GM21717 (cell line): ENCODE data around the gene TMEM231.
"Not testable (repeated sequence)": the region's sequence is repeated elsewhere in the genome, so short reads cannot be mapped to it uniquely, and the experiment has no call there.

ENCODE experiments used
- ATAC-seq: cut with Tn5 transposase; IDR thresholded peaks from one replicate; pipeline ENCODE4 v1.9.1; 2021; ENCODE audit warnings: mild to moderate bottlenecking, moderate library complexity; ENCODE audit not compliant: unreplicated experiment

TMEM231 gene

DNA sequence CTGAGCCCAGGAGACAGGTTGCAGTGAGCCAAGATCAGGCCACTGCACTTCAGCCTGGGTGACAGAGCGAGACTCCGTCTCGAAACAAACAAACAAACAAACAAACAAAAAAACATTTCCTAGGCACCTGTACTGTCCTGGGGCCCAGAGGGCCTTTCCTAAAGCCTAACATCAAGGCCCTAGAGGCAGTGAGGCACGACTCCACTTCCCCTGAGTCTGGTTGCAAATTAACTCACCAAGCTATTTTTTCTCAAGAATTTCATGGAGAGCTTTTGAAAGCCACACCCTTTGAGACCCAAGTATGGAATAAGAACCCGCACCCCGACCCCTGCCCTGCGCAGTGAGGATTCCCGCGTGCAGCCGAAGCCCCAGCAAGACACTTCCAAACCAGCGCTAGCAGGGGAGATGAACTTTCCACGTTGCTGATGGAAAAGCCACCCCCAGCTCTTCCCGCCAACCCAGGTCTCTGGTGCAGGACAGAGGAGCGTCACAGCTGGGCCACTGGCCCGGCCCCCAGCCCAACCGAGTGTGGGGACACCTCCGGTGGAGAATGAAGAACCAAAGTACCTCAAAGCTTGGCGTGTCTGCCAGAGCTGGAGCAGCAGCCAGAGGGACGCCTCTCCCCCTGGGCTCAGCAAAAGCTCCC is 21.4 kb downstream of the TMEM231 start:
- ATAC-seq, result no peak

DNA sequence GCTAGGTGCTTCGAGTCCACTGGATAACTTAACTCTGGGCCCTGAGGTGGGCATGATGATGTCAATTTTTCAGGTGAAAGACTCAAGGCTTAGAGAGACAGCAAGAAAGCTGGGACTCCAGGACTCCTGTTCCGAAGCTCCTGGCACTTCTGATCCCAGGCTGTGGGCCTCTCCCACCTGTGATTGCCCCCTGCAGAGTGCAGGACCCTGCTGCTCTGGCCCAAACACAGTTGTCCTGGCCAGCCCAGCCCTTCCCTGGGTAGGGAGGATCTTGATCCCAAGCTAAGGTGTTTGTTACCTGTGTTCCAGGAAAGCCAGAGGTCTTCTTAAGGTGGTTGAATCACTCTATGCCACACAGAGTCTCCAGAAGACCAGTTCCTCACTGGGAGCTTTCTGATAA is 23.3 kb downstream of the TMEM231 start:
- no peak for ATAC-seq

DNA sequence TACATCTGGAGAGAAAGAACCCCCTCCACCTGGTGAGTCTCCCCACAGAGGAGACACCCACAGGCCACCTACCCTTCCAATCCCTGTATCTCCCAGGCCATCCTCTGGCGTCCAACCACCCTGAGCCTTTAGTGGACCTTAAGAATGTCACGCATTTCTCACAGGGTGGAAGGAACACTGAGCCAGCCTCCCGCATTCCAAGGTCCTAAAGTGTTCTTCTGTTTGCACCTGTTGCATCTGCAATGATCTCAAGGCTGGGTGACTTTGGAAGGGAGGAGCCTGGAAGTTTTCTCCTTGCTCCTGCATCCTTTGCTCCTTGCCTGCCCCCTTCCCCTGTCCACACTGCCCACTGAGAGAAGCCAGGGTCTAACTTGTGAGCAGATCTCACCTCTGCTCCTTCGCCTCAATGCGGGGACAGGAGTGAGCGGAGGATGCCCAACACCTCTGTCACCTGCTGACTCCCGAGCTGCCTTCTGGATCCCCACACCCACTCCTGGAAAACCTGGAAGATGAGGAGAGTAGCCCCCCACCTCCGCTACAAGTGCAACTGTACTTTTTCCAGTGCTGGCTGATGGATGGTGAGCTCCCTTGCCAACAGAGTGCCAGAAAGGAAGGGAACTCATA is 23.8 kb downstream of the TMEM231 start:
- ATAC-seq, result no peak

DNA sequence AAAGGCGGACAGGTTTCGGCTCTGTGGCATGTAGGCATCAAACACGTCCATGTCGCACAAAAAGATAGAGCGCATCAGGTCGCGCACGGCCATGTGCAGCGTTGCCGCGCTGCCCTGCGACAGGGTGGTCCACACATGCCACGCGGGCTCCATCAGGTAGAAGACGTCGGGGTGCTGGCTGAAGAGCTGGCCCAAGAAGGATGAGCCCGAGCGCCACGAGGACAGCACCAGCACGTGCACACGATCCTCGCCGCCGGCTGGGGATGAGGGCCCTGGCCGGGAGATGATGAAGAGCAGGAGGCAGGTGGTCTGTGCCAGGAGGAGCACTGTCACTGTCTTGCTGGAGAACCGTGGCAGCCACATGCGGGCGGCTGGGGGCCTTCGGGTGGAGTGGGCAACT is 26.1 kb downstream of the TMEM231 start:
- no peak for ATAC-seq

DNA sequence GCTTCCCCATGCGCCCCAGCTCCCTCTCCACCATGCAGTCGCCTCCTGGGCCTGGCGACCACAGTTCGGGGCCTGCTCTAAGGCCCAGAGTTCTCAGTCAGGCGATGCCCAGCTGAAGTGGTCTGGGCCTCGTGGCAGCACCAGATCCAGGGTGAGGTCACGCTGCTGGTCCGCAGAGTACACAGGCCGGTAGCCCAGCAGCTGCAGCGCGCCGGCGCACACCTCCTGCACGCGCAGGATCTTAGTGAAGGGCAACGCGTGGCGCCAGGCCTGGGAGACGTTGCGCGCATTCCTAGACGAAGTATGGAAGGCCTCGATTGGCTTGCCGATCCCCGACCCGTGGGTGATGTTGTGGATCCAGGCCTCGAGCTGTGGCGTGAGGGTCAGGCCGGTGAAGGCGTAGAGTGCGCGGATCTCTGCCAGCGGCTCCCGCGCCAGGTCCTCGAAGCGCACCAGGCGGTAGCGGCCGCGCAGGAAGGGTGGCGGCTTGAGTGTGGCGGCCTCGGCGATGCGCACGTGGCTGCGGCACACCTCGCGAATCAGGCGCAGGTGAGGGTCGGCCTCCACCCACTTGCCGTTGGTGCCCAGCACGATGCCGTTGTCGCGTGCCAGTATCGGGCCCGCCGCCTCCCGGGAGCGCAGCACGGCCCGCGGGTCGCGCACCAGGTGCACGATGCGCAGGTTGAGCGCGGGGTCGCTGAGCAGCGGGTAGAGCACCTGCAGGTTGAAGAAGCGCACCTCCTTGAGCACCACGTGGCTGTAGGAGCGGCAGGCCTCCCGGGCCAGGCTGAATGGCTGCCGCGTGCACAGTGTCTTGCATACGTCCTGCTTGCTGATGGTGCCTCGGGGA is 26.8 kb downstream of the TMEM231 start:
- no peak for ATAC-seq

DNA sequence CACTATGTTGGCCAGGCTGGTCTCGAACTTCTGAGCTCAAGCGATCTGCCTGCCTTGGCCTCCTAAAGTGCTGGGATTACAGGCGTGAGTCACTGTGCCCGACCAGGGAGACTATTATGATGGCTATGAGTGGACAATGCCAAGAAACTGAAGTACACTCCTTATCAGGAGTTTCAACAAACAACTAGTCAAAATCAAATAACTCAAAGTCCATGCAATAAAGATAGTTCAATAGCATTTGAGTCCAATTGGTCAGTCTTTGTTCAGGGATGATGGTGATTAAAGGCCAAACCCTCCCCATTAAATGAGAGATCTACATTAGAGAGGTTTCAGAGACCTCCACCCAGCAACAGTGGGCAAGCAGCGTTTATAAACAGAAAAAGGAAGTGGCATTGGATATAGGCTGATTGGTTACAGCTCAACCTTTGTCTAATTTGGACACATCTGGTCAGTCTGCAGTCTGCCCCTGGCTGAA is 28.2 kb downstream of the TMEM231 start:
- no peak for ATAC-seq

DNA sequence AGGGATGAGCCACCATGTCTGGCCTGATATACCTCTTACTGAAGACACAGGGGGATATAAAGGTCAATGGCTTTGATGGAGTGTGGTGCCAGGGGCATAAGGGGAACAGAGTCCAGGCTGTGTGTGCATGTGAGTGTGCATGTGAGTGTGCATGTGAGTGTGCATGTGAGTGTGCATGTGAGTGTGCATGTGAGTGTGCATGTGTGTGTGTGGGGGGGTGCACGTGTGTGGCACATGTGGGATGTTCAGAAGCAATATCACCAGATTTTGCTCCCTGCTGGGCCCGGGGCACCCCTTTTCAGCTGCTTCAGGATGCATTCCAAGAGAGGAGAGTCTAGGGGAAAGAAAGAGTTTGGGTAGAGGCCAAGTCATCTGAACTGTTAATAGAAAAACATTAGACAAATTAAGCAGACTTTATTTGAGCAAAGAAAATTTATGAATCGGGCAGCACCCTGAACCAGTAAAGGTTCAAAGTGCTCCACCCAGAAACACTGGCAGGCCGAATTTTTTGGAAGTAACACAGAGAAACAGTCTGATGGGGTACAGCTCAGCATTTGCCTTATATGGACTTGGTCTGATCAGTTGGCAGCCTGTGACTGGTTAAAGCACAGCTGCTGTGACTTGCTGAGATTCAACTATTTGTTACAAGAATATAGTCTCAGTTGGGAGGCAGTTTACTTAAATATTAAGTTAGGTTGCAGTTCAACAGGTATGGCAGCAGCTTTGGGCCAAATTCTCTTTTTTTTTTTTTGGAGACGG is 29.8 kb downstream of the TMEM231 start:
- ATAC-seq, result no peak

DNA sequence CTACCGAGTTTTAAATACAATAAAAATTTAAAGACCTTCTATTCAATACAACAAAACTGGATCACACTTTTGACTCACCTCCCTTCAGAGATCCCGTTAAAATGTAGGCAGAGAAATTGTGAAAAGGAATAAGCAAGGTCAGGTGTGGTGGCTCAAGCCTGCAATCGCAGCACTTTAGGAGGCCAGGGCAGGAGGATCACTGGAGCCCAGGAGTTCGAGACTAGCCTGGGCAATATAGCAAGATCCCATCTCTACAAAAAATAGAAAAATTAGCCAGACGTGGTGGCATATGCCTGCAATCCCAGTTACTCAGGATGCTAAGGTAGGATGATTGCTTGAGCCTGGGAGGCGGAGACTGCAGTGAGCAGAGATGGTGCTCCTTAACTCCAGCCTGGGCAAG is 36.9 kb downstream of the TMEM231 start:
- no peak for ATAC-seq

DNA sequence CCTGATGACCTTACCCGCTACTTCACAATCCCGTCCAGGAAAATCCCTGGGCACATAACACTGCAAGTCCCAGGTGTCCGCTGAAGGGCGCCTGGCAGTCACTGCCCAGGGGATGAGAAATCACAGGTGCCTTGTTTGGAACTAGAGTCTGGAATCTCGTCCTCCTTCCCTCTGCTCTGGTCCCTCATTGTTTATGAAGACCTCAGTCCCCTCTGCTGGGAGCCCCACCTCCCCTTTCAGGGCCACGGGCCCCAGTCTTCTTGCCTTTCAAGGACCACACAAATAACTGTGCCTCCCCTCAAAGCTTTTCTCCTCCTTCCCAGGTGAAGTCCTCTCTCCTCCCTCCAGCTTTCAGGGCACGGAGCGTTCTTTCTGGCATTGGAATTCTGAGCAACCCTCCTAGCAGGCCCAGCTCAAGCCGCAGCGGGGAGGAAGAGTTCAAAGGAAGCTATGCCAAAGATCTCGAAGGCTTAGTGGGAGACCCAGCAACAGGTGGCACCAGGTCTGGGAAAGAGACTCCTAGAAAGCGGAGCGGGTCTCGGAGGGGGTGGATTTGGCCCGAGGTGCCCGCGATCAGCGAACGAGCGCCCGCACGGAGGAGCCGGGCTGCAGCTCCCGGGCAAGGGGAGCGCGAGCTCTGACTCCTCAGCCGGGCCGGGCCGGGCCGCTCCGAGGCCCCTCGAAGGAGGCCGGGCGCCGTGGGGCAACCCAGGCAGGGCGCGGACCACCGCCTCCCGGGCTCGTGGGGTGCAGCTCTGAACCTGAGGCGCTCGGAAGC is 39.7 kb downstream of the TMEM231 start:
- peak; percentile 32 for ATAC-seq

DNA sequence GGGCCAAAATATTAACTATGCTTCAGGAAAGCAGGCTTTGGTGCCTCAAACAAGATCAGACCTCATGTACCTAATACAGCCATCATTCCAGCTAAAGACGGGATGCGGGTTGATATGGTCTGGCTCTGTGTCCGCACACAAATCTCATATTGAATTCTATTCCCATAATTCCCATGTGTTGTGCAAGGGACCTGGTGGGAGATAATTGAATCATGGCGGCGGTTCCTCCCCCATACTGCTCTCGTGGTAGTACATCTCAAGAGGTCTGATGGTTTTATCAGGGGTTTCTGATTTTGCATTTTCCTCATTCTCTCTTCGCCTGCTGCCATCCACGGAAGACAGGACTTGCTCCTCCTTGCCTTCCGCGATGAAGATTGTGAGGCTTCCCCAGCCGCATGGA is 41.8 kb downstream of the TMEM231 start:
- no peak for ATAC-seq

DNA sequence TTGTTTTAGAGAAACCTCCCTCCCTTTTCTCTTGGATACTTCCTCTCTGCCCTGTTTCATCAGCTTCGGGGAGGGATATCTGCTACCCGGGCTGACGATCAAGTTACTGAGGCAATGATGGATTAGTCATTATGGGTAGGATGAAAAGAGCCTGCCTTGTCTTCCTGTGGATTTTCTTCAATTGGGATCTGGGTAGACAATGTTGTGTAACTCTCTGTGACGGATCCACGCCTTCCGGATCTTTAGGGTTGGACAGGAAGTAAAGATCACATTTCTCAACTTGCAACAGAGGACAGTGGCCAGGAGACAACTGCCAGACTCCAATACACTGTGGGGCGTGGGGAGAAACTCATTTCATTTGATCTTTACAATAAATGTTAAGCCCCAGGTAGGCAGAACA is 49.5 kb downstream of the TMEM231 start:
- ATAC-seq, result no peak

DNA sequence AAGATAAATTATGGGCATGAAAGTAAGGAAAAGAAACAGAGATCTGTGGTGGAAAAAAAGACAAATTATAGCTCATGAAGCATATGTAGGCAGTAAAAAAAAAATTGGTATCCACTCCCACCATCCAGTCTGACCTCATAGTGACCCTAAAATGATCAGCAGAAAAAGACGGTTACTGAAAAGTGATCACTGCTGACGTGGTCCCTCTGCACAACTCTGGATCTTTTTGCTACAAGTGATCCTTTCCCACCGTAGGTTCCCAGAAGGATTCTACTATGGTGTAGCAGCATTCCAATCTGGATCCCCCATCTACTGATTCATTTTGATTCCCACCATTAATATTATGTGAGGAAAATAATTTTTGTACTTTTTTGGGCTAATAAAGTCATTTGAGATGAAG is 49.9 kb downstream of the TMEM231 start:
- ATAC-seq, result no peak

DNA sequence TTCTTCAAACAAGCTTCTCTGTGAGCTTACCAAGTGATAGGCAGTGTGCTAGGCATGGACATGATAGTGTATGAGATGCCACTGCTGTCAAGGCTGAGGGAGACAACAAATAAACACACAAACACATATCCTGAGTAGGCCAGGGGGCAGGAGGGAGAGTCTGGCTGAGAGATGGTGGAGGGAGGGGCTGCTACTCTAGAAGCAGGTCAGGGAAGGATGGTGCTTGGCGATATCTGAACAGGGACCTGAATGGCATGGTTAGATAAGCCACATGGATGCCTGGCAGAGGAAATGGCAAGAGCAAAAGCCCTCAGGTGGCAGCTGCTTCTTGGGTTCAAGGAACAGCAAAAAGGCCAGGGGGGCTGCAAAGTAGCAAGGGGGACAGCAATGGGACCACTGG is 52.3 kb downstream of the TMEM231 start:
- no peak for ATAC-seq

DNA sequence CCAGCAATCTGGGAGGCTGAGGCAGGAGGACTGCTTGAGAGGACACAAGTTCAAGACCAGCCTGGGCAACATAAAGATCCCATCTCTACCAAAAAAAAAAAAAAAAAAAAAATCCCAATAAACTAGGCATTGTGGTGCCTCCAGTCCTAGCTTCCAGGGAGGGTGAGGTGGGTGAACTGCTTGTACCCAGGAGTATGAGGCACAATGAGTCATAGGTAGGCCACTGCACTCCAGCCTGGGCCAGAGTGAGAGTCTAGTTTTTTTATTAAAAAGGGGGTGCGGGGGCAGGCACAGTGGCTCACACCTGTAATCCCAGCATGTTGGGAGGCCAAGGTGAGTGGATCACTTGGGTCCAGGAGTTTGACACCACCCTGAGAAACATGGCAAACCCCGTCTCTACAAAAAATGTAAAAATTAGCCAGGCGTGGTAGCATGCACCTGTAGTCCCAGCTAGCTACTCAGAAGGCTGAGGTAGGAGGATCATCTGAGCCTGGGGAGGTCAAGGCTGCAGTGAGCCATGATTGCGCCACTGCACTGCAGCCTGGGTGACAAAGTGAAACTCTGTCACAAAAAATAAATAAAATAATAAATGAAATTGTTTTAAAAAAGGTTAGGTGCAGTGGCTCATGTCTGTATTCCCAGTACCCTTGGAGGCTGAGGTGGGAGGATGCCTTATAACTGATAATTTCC is 53.0 kb downstream of the TMEM231 start:
- ATAC-seq, result no peak

DNA sequence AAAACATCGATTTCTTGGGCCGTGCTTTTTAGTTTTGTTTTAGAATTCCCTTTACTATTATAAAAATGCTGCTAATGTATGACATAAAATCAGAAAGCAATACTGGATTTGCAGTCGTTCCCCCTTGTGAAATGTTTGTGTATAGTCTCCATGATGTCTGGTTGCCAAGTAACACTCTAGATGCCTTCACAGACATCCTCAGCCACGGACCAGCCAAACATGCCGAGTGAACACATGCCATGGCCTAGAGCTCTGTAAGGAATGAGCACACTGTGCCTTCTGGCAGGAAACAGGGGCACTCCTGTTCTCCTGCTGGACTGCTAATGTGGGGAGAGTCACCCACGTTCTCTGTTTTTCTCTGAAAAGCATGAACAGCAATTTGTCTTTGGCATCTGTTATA is 54.2 kb downstream of the TMEM231 start:
- ATAC-seq, result not testable (repeated sequence)

DNA sequence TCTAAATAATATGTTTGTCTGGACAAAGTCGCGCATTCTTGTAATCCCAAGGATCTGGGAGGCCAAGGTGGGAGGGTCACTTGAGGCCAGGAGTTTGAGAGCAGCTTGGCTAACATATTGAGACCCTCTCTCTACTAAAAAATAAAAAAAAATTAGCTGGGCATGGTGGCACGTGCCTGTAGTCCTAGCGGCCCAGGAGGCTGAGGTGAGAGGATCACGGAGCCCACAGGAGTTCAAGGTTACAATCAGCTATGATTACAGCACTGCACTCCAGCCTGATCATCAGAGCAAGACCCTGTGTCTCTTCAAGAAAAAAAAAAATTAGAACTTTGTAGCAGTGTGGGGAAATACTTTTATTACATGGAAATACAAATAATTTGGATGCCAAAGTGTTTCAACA is 54.7 kb downstream of the TMEM231 start:
- no peak for ATAC-seq

DNA sequence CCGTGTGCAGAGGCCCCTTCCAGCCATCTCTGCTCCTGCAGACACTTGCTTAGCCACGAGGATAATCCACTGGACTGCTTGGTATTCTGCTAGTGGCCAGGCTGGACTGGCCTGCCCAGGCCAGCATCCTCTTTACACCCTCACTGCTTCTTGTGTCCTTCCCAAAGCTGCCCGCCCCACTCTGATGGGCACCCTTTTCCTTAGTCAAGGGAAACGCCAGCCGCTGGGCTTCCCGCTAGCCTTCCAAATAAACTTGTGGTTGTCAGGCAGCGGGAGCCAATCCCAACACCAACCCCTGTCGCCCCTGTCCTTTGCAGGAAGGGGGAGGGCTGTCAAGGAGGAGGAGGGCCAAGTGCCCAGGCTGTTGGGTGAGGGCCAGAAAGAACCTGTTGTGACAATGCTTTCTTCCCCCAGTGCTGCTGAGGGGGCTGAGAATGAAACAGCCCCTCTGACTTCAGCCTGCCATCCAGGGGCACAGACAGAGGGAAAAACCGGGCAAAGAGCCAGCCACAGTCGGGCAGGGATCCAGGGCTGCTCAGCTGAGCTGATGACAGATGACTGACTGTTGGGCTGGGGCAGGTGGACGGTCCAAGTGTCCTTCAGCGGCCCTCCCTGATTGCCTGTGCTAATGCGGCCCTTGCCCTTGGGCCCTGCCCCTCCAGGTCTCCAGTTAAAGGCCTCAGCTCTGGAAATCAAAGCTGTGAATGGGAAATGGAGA is 57.3 kb downstream of the TMEM231 start:
- ATAC-seq, result not testable (repeated sequence)

DNA sequence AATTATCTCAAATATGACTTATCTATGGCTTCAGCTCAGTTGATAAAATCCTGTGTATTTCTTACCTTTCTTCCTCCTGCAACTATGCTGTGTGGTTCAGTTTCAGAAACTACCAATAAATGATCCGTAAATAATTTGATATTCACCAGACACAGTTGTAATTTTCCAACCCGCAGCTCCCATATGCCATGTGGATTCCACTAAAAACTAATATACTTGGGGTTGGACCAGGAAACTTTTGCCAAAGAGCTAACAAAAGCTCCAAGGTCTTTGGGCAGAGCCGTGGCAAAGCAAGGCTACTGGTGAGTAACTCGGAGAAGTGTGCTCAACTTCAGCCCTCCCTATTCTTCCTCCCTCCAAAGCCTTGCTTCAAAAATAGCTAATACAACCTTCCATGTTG is 58.5 kb downstream of the TMEM231 start:
- ATAC-seq, result no peak

DNA sequence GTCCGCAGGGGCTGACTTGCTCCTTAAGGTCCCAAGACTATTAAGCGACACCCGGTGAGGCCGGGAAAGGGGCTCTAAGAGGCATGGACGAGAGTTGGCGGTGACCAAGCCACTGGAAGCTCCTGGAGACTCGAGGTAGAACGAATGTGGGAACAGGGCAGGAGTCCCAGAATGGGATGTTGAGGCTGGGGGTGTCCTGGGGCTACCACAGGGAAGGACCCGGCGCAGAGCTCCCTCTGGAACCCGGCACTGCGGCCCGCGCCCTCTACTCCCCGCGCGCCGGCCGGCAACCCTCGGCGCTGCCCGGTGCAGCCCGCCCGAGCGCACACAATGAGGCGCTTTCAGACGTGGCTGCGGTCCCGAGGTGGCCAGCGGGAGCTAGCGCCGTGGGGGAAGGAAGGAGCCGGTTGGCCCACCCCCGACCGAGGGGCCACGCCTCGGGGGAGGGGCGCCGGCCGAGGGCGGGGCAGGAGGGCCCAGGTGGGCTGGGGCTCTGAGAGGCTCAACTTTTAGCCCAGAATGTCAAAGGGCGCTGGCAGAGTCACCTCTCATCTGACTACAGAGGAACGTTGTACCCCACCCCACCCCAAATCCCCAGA is 60.9 kb downstream of the TMEM231 start, which contains the start of gene CHST6:
Gene CHST6, minus strand, starts transcription at position 366 of the 599 bp plus-strand sequence. CDS start 15,613 bp downstream, outside the sequence.
- ATAC-seq, result peak; percentile 45
